Liver (tissue), 9 donors: ENCODE measurements around the gene SYNDIG1. TPM values are rescaled to one million over a fixed set of nuclear protein-coding genes. Genes with fewer than 3 reads are reported as not detected.

ENCODE experiments used
- DNase-seq: peaks from one replicate; pipeline ENCODE4 v3.0.0-alpha.2; 2017; ENCODE audit warnings: low spot score
- H3K27ac ChIP-seq, 2 donors: one replicate each; pipeline ENCODE4 v1.7.0; 2013; ENCODE audit warnings: inconsistent platforms in 2 of 2, low read length in 2 of 2, control low read depth in 1 of 2, low read depth in 1 of 2, mild to moderate bottlenecking in 1 of 2
- H3K27me3 ChIP-seq, 4 donors: one replicate each; pipeline versions ENCODE4 v1.6.1 to v1.7.0; 2013; ENCODE audit warnings: low read length in 3 of 4, inconsistent platforms in 1 of 4, mild to moderate bottlenecking in 1 of 4, moderate library complexity in 1 of 4; ENCODE audit not compliant: control insufficient read depth in 4 of 4, insufficient read depth in 4 of 4
- H3K36me3 ChIP-seq, 4 donors: one replicate each; pipeline versions ENCODE4 v1.6.1 to v1.7.0; 2013; ENCODE audit warnings: low read length in 3 of 4, mild to moderate bottlenecking in 3 of 4, low read depth in 1 of 4, moderate library complexity in 1 of 4; ENCODE audit not compliant: control insufficient read depth in 4 of 4, insufficient read depth in 3 of 4
- H3K4me1 ChIP-seq, 4 donors: one replicate each; pipeline versions ENCODE4 v1.6.1 to v1.7.0; 2013; ENCODE audit warnings: low read length in 3 of 4, mild to moderate bottlenecking in 3 of 4, moderate library complexity in 1 of 4; ENCODE audit not compliant: control insufficient read depth in 4 of 4, insufficient read depth in 4 of 4
- H3K4me3 ChIP-seq, 3 donors: one replicate each; pipeline versions ENCODE4 v1.6.1 to v1.7.0; 2013; ENCODE audit warnings: low read length in 3 of 3, control low read depth in 1 of 3, low read depth in 1 of 3, mild to moderate bottlenecking in 1 of 3
- H3K9ac ChIP-seq, 2 donors: one replicate each; pipeline ENCODE4 v1.7.0; 2013; ENCODE audit warnings: low read length in 2 of 2, mild to moderate bottlenecking in 2 of 2, moderate library complexity in 2 of 2, control low read depth in 1 of 2, low read depth in 1 of 2
- H3K9me3 ChIP-seq, 4 donors: one replicate each; pipeline versions ENCODE4 v1.6.1 to v1.7.0; 2013; ENCODE audit warnings: low read length in 3 of 4; ENCODE audit not compliant: control insufficient read depth in 4 of 4
- ATF3 ChIP-seq: IDR thresholded peaks from 2 replicates; pipeline ENCODE4 v1.6.1; 2016; ENCODE audit warnings: antibody characterized with exemption
- CTCF ChIP-seq: fragments of 150-350 bp; IDR thresholded peaks from 2 replicates; pipeline ENCODE4 v1.5.1; 2017; ENCODE audit warnings: improper control_type of control experiment, low read depth, low read length; ENCODE audit not compliant: missing input control
- EGR1 ChIP-seq, 2 donors: IDR thresholded peaks; 2 replicates each; pipeline ENCODE4 v1.6.1; 2016 to 2018; ENCODE audit warnings: antibody characterized with exemption in 2 of 2, low read depth in 2 of 2
- FOXA1 ChIP-seq: IDR thresholded peaks from 2 replicates; pipeline ENCODE4 v1.6.1; 2016; ENCODE audit warnings: antibody characterized with exemption
- GABPA ChIP-seq, 2 donors: IDR thresholded peaks in 1 of 2; conservative IDR thresholded peaks in 1 of 2; 2 replicates each; pipeline ENCODE4 v1.6.1; 2016; ENCODE audit warnings: antibody characterized with exemption in 2 of 2, mild to moderate bottlenecking in 1 of 2, moderate library complexity in 1 of 2
- HNF4A ChIP-seq, 2 donors: conservative IDR thresholded peaks; 2 replicates each; pipeline ENCODE4 v1.6.1; 2016; ENCODE audit warnings: antibody characterized with exemption in 2 of 2, mild to moderate bottlenecking in 2 of 2
- HNF4G ChIP-seq: IDR thresholded peaks from 2 replicates; pipeline ENCODE4 v1.6.1; 2016; ENCODE audit warnings: antibody characterized with exemption
- JUND ChIP-seq, 2 donors: IDR thresholded peaks; 2 replicates each; pipeline ENCODE4 v1.6.1; 2016; ENCODE audit warnings: antibody characterized with exemption in 2 of 2
- MAX ChIP-seq: IDR thresholded peaks from 2 replicates; pipeline ENCODE4 v1.6.1; 2016; ENCODE audit warnings: antibody characterized with exemption
- NR2F2 ChIP-seq: IDR thresholded peaks from 2 replicates; pipeline ENCODE4 v1.6.1; 2016; ENCODE audit warnings: antibody characterized with exemption
- RAD21 ChIP-seq, 2 donors: IDR thresholded peaks; 2 replicates each; pipeline ENCODE4 v1.6.1; 2016; ENCODE audit warnings: antibody characterized with exemption in 2 of 2, mild to moderate bottlenecking in 2 of 2
- REST ChIP-seq: IDR thresholded peaks from 2 replicates; pipeline ENCODE4 v1.6.1; 2016; ENCODE audit warnings: antibody characterized with exemption, mild to moderate bottlenecking
- RXRA ChIP-seq, 2 donors: IDR thresholded peaks; 2 replicates each; pipeline ENCODE4 v1.6.1; 2017 to 2018; ENCODE audit warnings: antibody characterized with exemption in 2 of 2, mild to moderate bottlenecking in 1 of 2
- SP1 ChIP-seq: IDR thresholded peaks from 2 replicates; pipeline ENCODE4 v1.6.1; 2018; ENCODE audit warnings: antibody characterized with exemption, mild to moderate bottlenecking
- TAF1 ChIP-seq: conservative IDR thresholded peaks from 2 replicates; pipeline ENCODE4 v1.6.1; 2016; ENCODE audit warnings: antibody characterized with exemption, mild to moderate bottlenecking
- YY1 ChIP-seq: IDR thresholded peaks from 2 replicates; pipeline ENCODE4 v1.6.1; 2016; ENCODE audit warnings: antibody characterized with exemption, mild to moderate bottlenecking
- ZBTB33 ChIP-seq: IDR thresholded peaks from 2 replicates; pipeline ENCODE4 v1.6.1; 2016; ENCODE audit warnings: antibody characterized with exemption
- WGBS: extraction: QIAGEN DNeasy Blood & Tissue Kit; methylation state at CpG from one replicate; pipeline ENCODE4 v1.1.7; 2013; 5-methylcytosine and 5-hydroxymethylcytosine counted together
- polyA plus RNA-seq, 2 donors: library from polyadenylated mRNA; stranded (reverse) in 1 of 2; unstranded in 1 of 2; fragments of 200-250 nt in 1 of 2; fragments of >200 nt in 1 of 2; fragmentation: Nextera tagmentation in 1 of 2; extraction: Ambion mirVana in 1 of 2; gene quantifications; one replicate each; pipeline versions ENCODE4 v1.2.1 to v1.2.3, GENCODE V29; 2013 to 2015
- total RNA-seq, 2 donors: library from RNA; depleted of rRNA; stranded (reverse); fragments of >200 nt; gene quantifications; one replicate each; pipeline ENCODE4 v1.2.3, GENCODE V29; 2014
- donor health status: healthy.
- donor health status: healthy.
- donor health status: healthy.
- donor health status: healthy.
- donor health status: healthy.

SYNDIG1 gene
- total and polyA plus RNA-seq, 4 donors = 0.05 to 0.08 TPM; not detected in 2

GRCh38 chr20:24586523-24586840, 117.1 kb downstream of the SYNDIG1 start:
- Histone ChIP-seq H3K9ac (no peak overlapping the region), H3K9me3 (no peaks in the 10 kb centered on the region), H3K36me3 (no peaks in the 10 kb centered on the region), H3K27me3 (no peaks in the 10 kb centered on the region), H3K4me3 (no peak overlapping the region), H3K27ac (no peak overlapping the region), H3K4me1 (no peaks in the 10 kb centered on the region)
- TF ChIP-seq HNF4G (no peak), HNF4A (conservative IDR thresholded peaks at IDR 0.05) (no peak), CTCF (no peak), ATF3 (no peak), SP1 (no peak), RXRA (IDR thresholded peaks at IDR 0.05) (no peak), EGR1 (IDR thresholded peaks at IDR 0.05; ENCODE audit: low read depth in 2 of 2) (no peak), FOXA1 (no peak), GABPA (IDR thresholded peaks at IDR 0.05 in 1 of 2, conservative IDR thresholded peaks at IDR 0.05 in 1 of 2) (no peak), RAD21 (IDR thresholded peaks at IDR 0.05) (no peak), ZBTB33 (no peak), JUND (IDR thresholded peaks at IDR 0.05) (no peak), TAF1 (no peak), REST (no peak), YY1 (no peak), MAX (no peak), NR2F2 (no peak)
- DNase-seq = no peak
- WGBS = 87% methylated on average over 6 of the region's 6 CpGs
